Left renal pelvis (tissue), 4 donors: ENCODE results near the gene MRRF. TPM values are rescaled to one million over a fixed set of nuclear protein-coding genes. Genes with fewer than 3 reads are reported as not detected.
A peak's percentile ranks its signal among the peaks of the same experiment; 100 is the strongest.
"Not testable (repeated sequence)": the region's sequence is repeated elsewhere in the genome, so short reads cannot be mapped to it uniquely, and the experiment has no call there.

ENCODE experiments used
- DNase-seq, 4 donors: peaks; one replicate each; pipeline ENCODE4 v3.0.0-alpha.2; 2013; ENCODE audit warnings: low read depth in 4 of 4, low spot score in 3 of 4
- polyA plus RNA-seq, 4 donors: library from polyadenylated mRNA; unstranded; fragments of 120-200 nt; gene quantifications; one replicate each; pipeline ENCODE4 v1.2.1, GENCODE V29; 2013; ENCODE audit not compliant: insufficient read length in 4 of 4

The MRRF gene
- polyA plus RNA-seq, 4 donors, result 21.9 to 46.3 (median 44.9) TPM

- no peak for DNase-seq
Observed at GRCh38 chr9:122327175-122327574, 62.5 kb downstream of the MRRF start.

GRCh38 chr9:122329597-122329996, 64.9 kb downstream of the MRRF start:
- DNase-seq, result no peak

GRCh38 chr9:122330466-122330865, 65.8 kb downstream of the MRRF start:
- not testable (repeated sequence) for DNase-seq

GRCh38 chr9:122331523-122331927, 66.8 kb downstream of the MRRF start:
- DNase-seq, result no peak

DNA sequence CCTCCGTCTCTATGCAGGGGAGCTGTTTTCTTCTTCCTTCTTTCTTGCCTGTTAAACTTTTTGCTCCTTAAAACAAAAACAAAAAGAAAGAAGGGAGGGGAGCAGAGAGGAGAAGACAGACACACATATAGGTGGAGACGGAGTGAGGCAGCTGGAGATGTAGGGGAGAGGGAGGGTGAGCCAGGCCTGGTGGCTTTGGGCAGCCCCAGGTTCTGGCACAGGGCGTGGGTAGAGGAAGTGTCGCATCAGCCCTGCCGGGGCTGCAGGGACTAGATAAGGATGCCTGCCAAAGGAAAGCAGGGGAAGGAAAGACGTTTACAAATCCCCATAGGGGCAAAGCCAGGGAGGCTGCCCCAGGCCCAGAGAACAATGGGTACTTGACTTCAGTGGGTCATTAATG, 67.4 kb downstream of the MRRF start:
- DNase-seq, result no peak

GRCh38 chr9:122332644-122333043, 68.0 kb downstream of the MRRF start:
- DNase-seq, result no peak

- DNase-seq, result no peak
Observed at GRCh38 chr9:122333169-122333808, 68.6 kb downstream of the MRRF start.

GRCh38 chr9:122334916-122335315, 70.2 kb downstream of the MRRF start:
- no peak for DNase-seq

- DNase-seq, result no peak
Observed at GRCh38 chr9:122336189-122336588, 71.5 kb downstream of the MRRF start.

DNA sequence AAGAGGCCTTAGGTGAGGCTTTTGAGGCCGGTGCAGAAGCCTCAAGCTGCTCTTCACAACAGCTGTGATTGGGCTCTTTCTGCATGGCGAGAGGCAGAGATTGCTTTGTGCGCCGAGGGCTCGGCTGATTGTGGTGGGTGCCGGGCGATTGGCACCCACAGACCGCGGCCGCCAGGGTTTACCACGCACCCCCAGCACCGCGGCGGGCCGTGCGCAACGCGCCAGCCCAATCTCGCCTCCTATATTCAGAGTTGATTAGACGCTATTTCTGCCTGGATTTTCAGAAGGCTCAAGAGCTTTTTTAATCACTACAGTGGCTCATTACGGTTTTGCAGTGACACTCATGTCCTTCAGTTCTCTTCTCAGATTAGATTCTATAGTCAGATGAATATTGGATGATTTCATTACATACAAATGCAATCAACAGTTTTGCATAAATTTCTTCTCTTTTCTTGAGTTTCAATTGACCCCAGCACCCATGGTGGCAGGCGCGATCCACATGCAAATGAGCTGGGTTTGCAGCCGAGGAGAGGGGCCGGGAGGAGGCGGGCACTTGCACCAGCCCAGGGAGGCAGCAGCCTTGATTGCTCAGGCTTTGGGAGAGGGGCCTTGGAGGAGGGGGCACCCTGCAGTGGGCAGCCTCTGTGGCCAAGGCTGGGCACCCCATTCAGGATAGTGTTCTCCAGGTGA, 72.3 kb downstream of the MRRF start:
- DNase-seq, result no peak

DNA sequence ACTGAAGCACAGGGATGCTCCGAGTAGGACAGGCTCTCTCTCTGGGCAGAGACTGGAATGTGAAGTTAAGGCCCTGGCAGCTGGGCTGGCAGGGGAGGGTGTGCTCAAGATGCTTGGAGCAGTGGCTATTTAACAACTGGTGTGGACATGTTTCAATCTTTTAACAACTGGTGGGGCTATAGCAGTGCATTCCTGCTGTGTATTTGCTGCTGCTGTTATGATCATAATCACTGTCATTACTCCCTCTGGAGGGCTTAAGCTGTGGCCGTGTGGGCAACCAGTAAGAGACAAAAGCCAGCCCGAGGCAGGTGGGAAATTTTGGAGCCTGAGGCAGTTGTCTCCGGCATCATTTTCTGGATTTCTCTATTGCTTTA, 72.9 kb downstream of the MRRF start:
- DNase-seq, result no peak

- DNase-seq, result no peak
Observed at GRCh38 chr9:122338536-122338935, 73.9 kb downstream of the MRRF start.

DNA sequence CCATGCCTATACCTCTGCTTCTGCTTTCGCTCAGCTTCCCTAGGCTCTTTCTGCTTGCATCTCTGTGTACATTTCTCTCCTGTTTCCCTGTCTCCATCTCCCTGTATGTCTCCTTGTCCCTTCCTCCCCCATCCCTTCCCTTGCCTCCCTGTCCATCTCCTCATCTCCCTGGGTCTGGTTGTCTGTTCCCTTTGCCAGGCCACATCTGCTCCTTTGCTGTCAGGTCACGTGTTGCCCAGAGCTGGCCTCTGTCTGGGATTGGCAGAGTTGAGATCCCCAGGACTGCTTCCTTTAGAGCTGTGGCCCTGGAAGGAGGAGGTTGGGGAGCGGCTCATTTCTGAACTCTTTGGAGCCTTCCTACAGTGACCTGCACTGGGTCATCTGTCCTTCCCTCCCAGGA, 74.3 kb downstream of the MRRF start:
- no peak for DNase-seq

- DNase-seq, result no peak
Observed at GRCh38 chr9:122339579-122339978, 74.9 kb downstream of the MRRF start.

- DNase-seq, result no peak
Observed at GRCh38 chr9:122340161-122340560, 75.5 kb downstream of the MRRF start.

DNA sequence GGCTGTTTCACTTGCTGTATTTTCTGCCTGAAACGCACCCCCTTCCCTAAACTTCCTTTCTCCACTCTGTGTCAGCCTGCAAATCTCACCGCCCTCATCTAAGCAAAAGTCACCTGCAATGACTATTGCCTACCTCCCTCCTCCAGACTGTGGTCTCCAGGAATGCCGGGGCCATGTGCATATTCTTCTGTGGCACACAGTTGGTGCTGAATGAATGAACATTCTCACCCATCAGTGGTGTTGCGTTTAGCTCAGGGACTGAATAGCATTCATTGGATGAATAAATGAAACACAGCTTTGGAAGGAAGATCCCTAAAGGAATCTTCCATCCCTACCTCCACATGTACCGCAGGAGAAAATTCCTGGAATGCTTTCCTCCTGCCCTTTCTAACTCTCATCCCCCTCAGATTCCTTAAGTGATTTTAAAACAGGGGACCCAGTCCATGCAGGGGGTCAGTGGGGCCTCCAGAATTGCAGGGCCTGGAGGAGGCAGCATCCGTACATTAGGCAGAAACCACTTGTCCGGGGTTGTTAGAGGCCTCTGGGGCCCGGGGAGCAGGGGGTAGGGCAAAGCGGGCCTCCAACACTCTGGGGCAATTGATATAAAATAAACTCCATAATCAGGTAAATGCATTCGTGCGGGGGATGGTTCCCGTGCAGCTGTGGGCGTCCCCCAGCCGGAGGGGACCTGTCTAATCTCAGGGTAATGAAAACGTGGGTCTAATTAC, 77.8 kb downstream of the MRRF start:
- no peak for DNase-seq

DNA sequence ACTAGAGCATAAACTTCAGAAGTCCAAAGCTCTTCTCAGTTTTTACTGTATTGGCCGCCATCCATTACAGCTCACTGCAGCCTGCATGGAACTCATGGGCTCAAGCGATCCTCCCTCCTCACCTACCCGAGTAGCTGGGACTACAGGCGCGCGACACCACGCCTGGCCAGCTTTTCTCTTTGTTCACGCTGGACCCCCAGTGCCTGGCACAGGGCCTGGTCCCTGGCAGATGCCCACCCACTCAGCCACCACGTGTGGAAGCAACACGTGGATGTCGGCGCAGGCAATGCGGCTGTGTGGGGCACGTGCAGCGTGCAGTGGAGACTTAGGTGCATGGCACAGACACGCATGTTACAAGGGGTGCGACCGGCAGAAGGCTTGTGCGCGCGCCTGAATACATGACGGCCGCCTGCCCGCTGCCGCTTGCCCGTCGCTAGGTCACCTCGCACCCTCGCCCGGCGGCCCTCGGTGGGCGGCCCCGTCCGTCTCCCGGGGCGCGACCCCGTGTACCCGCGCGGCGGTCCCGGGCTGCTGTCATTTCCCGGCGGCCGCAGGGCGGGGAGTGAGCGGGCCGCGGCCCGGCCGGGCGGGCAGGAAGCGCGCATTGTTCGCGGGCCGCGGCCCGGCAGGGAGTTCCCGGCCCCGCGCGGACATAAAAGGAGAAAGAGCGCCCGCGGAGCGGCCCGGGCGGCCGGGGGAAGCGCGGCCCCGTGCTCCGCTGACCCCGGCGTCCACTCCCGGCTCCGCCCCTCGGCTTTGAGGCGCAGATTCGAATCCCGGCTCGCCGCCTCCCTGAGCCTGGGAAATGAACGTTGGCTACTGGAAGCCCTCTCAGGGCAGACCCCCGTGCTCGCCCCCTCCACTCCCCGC, 82.0 kb downstream of the MRRF start:
- peak in 1 of 4 donors; percentile 33 for DNase-seq

DNA sequence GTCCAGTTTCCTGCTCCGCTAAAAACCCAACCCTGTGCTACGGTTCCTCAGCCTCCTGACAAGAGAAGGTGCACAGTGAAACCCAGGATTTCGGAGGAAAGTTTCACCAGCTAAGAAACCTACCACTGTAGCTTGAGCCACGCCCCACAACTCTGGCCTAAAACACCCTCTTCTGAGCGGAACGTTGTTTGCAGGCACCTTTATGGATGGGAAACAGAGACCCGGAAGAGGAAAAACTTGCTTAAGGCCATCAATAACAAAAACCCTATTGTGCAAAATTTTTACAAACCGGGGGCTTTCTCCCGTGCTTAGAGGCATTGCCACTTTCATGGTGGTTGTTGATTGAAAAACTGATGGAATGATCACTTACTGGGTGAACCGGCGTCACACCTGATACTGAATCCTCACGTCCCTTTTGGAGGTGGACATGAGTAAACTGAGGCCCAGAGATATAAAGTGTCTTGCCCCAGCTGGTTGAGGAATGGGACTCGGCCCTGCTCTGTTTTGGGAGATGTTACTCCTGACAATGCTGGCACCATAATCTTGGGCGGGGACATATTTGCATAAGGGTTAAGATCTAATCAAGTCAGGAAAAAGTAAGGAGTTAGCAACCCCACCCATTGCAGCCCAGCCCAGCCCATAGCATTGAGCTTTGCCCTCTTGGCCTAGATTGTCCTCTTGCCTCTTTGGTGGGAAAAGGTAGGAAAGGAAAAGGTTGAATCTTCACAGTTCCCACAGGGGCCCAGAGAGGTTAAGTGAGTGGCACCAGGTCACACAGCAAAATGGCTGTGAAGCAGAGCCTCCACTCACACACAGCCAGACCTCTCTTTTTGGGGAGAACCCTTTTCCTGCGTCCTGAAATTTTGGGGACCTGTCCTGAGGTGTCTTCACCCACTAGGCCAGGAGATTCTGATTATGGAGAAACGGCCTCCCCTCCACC, 82.9 kb downstream of the MRRF start:
- no peak for DNase-seq

DNA sequence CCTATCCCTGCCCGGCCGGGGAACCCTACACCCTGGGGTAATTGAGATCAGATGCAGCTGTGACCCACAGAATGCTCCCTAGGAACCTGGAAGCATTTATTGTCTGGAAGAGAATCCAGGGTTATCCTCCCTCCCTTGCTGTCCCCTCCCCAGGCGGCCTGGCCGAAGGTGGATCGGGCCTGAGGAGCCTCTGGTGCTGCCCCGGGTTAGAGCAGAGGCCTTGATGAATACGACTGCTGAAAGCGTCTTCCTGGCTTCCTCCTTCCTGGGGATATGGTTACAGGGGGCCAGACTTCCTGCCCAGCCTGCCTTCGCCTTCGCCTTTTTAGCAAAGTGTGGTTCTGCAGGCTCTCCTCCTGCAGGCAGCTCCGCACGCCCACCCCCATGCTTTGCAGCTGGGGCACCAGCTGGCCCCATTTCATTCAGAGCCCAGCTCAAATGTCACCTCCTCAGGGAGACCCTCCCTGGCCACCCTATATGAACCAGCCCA, 83.7 kb downstream of the MRRF start:
- no peak for DNase-seq

- DNase-seq, result no peak
Observed at GRCh38 chr9:122348791-122349190, 84.1 kb downstream of the MRRF start.
